Activated T-helper 9 cell treated with anti-CD3 and anti-CD28 coated beads, Interleukin-2, amount 50 U/mL, for 16 hours (primary cell): ENCODE results near the gene ZBTB4.

Source experiments
- DNase-seq: peaks from one replicate; pipeline ENCODE4 v3.0.0-alpha.2; 2020; ENCODE audit warnings: low read depth

The ZBTB4 gene

DNA sequence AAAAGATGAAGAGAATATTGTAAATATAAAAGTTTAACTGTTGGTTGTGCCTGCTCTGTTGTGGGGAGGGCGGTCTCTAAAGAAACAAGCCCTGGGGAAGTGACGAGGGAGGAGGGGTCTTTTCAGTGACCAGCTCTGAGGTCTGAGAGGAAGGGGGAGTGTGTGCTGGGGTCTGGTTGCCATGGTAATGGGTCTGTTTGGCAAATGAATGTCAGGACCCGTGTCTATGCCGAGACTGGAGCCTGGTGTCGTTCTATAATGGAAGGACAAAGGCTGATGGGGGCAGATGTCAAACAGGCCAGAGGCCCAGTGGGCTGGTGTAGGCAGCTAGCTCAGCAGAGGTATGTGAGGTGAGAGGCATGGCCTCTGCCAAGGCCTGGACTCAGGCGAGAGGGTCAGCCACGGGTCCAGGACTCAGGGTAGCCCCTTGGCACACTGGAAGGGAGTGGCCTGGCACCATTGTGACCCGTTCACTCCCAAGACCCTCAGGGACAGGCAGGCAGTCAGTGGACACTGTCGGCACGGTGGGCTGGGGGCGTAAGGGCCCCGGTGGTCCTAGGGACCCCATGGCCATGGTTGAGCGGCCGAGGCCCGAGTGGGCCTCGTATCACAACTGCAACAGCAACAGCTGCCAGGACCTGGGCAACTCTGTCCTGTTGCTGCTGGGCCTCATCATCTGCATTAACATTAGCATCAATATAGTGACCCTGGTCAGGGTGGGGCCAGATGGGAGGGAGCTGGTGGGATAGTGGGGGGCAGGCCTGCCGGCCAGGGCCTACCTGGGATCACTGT is 59.4 kb downstream of the ZBTB4 start, which contains the start of gene SPEM1:
TSS of gene SPEM1 (plus strand) at position 506 of the 792 bp plus-strand sequence. CDS start at position 567, 61 bp downstream.
- no peak for DNase-seq

DNA sequence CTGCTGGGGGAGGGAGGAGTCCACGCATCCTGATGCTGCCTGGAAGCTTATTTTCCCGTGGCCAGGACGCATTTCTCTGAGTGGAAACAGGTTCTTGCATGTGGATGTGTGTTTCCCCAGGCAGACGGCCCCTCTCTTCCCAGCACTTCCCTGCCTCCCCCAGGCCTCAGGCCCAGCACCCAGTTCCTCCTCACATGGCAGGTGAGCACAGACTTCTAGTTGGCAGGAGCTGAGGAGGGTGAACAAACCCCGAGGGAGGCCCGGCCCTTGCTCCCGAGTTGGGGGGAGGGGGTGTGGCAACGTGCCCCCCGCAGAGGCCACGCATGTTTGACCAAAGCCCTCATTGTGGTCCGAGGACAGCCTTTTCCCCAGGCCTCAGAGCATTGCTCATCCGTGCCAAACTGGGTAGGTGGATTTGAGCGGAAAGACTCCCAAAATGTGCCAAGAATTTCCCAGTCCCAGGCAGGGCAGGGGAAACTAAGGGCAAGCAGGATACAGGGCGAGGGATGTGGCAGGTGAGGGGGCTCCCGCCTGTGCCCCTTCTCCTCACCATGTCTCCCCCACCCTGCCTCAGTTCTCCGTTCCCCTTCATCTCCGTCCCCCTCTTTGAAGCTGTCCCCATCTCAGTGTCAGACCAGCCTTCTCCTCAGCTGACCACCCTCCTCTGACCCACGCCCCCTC is 60.8 kb downstream of the ZBTB4 start:
- no peak for DNase-seq

DNA sequence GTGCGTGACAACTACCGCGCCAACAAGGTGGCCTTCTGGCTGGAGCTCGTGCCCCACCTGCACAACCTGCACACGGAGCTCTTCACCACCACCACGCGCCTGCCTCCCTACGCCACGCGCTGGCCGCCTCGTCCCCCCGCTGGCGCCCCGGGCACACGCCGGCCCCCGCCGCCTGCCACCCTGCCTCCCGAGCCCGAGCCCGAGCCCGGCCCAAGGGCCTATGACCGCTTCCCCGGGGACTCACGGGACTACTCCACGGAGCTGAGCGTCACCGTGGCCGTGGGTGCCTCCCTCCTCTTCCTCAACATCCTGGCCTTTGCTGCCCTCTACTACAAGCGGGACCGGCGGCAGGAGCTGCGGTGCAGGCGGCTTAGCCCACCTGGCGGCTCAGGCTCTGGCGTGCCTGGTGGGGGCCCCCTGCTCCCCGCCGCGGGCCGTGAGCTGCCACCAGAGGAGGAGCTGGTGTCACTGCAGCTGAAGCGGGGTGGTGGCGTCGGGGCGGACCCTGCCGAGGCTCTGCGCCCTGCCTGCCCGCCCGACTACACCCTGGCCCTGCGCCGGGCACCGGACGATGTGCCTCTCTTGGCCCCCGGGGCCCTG is 62.3 kb downstream of the ZBTB4 start:
- DNase-seq = no peak

DNA sequence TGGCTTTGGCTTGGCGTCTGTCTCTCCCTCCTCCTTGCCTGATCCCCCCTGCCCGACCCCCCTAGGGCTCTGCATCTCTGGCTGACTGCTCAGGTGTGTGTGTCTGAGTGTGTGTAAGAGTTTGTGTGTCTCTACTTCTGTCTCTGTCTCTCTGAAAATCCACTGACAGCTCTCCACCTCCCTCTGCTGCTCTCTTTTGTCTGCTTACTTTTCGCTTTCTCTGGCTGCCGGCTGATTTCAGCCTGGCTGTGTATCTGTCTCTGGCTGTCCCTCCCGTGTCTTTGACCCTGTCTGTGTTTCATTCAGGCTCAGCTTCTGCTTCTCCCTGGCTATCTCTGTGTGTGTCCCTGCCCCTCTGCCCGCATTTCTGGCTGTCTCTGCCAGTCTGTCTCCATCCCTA is 63.1 kb downstream of the ZBTB4 start:
- DNase-seq = no peak

DNA sequence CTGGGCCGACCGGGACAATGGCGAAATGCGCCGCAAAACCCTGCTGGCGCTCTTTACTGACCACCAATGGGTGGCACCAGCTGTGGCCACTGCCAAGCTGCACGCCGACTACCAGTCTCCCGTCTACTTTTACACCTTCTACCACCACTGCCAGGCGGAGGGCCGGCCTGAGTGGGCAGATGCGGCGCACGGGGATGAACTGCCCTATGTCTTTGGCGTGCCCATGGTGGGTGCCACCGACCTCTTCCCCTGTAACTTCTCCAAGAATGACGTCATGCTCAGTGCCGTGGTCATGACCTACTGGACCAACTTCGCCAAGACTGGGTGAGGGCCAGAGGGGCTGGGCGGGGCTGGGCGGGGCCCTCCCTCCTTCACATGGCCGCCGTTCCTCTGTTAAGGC is 63.6 kb downstream of the ZBTB4 start:
- DNase-seq = no peak

DNA sequence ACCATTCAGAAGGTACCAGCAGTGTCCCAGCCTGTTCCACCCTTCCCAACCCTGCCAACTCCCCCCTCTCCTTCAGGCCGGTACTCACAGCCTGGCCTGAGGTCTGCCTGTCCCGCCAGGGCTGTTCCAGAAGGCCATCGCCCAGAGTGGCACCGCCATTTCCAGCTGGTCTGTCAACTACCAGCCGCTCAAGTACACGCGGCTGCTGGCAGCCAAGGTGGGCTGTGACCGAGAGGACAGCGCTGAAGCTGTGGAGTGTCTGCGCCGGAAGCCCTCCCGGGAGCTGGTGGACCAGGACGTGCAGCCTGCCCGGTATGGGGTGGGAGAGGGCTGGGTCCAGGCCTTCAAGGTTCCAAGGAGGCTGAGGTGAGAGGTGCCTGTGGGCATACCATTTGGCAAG is 64.6 kb downstream of the ZBTB4 start:
- no peak for DNase-seq

DNA sequence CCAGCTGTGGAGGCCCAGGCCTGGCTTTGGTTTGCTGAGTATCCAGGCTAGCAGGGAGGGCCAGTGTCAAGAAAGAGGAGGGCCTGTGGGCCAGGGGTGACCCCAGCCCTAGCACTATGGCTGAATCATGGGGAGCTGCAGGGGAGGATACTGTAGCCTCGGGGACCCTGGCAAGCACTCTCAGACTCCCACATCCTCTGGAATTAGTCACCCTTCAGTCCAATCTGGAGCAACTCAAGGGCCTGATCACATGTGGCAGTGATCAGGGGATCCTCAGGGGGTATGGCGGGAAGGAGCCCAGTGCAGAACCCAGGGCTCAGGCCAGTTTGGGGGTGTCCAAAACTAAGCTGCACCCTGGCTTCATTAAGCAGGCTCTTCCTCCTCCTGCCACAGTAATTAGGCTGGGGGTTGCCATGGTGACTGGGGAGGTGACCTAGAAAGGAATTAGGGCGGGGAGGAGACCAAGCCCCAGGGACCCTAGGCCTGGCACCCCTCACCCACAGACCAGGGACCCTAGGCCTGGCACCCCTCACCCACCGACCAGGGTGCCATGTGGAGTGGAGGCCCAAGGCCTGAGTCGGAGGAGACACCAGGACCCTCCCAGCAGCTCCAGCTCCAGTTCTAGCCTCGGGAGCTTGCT is 66.0 kb downstream of the ZBTB4 start:
- no peak for DNase-seq

DNA sequence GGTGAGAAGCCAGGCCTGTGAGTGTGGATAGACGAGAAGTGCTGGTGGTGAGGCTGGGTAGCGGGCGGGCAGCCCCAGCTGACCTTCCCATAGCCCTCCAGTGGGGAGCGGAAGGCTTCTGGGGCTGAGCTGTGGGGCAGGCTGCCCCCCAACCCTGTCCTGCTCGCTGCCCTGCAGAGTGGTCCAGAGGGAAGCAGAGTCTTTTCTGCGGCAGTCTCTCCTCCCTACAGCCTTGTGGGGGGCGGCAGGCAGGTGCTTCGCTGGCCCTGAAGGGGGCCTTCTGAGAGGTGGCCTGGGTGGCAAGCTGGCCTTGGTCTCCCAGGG is 68.0 kb downstream of the ZBTB4 start:
- DNase-seq = no peak

DNA sequence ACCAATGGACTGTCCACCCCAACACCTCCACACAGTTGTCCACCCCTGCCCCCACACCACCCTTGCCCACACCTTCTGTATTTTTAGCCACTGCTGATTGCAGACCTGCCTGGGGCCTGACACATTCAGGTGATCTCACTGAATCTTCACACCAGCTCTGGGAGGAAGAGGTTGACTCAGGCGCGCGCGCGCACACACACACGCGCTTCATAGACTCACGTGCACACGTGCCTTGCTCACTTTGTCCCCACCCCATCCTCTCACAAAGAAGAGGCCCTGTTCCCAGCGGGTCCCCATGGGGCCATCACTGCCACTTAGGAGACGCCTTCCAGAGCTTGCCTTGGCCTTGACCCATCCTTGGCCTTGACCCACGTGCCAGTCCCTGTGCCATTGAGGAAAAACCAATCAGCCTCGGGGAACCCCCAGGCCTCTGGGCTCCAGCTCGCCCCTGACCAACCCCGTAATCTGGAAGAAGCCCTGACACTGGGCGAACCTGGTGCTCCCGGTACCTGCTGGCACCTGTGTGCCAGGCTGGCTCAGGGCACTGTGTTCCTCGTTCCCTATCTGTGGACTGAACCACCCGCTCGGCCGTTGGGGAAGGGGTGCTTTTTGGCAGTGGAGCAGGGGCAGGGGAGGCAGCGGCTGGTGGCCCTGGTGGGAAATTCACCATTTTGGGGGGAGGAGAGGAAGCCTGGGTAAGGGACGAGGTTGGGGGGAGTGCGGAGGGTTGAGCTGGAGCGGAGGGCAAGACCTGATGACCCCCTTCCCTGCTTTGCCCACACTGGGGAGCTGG is 68.6 kb downstream of the ZBTB4 start:
- no peak for DNase-seq

DNA sequence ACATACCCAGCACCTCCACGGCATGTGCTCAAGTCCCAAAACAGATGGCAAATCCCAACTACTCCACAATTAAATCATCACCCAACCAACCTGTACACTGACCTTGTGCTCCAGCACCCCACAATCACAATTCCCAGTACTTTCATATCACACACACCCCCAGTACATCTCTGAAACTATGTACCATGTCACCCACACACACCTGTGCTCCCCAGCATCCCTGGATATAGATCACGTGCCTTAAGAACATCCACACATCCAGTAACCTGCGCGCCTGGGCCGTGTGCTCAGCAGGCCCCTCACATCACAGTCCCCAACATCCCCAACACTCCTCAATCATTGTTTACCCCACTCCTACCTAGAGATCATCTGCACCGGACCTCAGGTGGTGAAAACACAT is 69.7 kb downstream of the ZBTB4 start:
- no peak for DNase-seq
